Measurements from ENCODE around the gene GSG1L. TPM values are rescaled to one million over a fixed set of nuclear protein-coding genes. Genes with fewer than 3 reads are reported as not detected.

Gene GSG1L
- total and polyA plus RNA-seq, 12 donors: 0.11 TPM; not detected in 11

DNA sequence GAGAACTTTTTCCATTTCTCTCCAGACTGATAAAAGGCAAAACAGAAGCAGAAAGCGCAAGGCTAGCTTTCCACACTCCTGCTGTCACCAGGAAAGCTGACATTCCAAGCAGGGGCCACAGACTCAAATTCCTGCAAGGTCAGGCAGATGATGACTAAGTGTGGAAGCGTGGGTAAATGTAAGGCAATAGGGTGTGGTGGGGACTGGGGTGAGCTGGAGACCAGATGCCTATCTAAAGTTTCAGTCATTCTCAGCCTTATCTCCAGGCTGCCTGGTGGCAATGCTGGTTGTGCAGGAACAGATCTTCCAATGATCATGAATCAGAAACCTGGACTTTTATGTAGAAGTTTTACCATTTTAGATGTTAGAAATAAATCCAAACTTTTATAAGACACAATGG is 224.1 kb downstream of the GSG1L start:
- DNase-seq: no peak
- no peaks in the 10 kb centered on the region for H3K4me1 ChIP-seq (replicated peaks in 1 of 2)
- no peak for TF ChIP-seq POLR2A (IDR thresholded peaks at IDR 0.05)
- TF ChIP-seq, protein P1, sequence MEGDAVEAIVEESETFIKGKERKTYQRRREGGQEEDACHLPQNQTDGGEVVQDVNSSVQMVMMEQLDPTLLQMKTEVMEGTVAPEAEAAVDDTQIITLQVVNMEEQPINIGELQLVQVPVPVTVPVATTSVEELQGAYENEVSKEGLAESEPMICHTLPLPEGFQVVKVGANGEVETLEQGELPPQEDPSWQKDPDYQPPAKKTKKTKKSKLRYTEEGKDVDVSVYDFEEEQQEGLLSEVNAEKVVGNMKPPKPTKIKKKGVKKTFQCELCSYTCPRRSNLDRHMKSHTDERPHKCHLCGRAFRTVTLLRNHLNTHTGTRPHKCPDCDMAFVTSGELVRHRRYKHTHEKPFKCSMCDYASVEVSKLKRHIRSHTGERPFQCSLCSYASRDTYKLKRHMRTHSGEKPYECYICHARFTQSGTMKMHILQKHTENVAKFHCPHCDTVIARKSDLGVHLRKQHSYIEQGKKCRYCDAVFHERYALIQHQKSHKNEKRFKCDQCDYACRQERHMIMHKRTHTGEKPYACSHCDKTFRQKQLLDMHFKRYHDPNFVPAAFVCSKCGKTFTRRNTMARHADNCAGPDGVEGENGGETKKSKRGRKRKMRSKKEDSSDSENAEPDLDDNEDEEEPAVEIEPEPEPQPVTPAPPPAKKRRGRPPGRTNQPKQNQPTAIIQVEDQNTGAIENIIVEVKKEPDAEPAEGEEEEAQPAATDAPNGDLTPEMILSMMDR (IDR thresholded peaks at IDR 0.05): no peak
- no peaks in the 10 kb centered on the region for H3K27me3 ChIP-seq
- intact Hi-C loops (cut with DNase I): no loop called here
- H3K9me3 ChIP-seq (replicated peaks in 1 of 3): no peaks in the 10 kb centered on the region
- no peaks in the 10 kb centered on the region for H3K36me3 ChIP-seq (replicated peaks in 1 of 2)
- WGBS, 4 donors: 80 to 95% (median 86%) methylated on average over 2 of the region's 2 CpGs
- H3K4me3 ChIP-seq: no peak overlapping the region
- no peak overlapping the region for H3K27ac ChIP-seq

DNA sequence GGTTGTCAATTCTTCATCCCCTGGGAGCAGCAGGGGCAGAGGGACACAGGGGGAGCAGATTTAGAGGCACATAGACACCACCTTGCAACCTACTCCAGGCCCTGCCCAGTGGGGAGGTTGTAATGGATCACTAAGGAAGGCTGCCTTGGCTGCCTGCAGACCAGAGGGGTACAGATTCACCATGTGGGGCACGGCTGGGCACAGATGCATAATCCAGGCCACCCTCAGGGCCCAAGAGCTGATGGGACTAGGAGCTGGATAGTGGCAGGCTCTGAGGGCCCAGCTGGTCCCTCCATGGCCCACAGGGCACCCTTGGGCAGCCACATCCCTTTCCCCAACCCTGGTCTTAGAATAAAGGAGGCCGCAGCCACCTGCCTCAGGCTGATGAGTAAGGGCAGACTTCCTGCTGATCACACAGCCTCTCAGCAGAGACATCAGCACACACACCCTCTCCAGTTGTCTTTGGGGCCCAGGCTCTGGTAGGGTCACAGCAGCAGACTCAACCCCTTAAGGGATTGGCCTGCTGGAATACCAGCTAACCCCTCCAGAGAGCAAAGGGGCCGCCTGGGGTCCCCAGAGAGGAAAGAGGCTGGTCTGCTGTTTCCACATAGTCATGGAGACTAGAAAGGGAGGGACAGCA is 224.9 kb downstream of the GSG1L start:
- Histone ChIP-seq H3K36me3 (replicated peaks in 1 of 2) (no peaks in the 10 kb centered on the region), H3K4me3 (no peak overlapping the region), H3K27ac (no peak overlapping the region), H3K27me3 (no peaks in the 10 kb centered on the region), H3K9me3 (replicated peaks in 1 of 3) (no peaks in the 10 kb centered on the region), H3K4me1 (replicated peaks in 1 of 2) (no peaks in the 10 kb centered on the region)
- TF ChIP-seq, protein P1 (IDR thresholded peaks at IDR 0.05): no peak
- TF ChIP-seq POLR2A (IDR thresholded peaks at IDR 0.05): no peak
- intact Hi-C loops (cut with DNase I): no loop called here
- no peak for DNase-seq
- WGBS, 4 donors: 73 to 84% (median 78%) methylated on average over 1 to 3 of the region's 3 CpGs

DNA sequence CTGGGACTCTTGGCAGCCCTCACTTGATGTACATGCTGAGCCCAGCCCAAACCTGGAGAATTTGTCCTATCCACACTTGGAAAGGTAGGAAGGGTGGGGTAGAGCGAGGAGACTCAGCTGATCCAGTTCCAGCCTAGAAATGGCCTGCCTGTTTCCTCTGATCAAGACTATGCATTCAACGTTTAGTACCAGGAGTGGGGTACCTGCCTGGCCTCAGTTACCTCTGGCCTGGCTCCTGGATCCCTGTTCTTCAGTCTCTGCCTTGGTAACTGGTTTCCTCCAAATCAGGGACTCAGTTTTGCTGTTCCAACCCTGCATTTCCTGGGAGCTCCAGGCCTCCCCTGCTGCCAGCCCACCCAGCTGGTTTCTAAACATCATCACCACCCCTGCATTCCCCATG is 233.5 kb downstream of the GSG1L start:
- no peak overlapping the region for H3K27ac ChIP-seq
- 68 to 82% (median 78%) methylated on average over 2 of the region's 2 CpGs for WGBS, 4 donors
- DNase-seq: no peak
- no peak overlapping the region for H3K4me3 ChIP-seq
- TF ChIP-seq POLR2A (IDR thresholded peaks at IDR 0.05): no peak
- TF ChIP-seq, protein P1 (IDR thresholded peaks at IDR 0.05): no peak
- H3K4me1 ChIP-seq (replicated peaks in 1 of 2): no peaks in the 10 kb centered on the region
- no peaks in the 10 kb centered on the region for H3K9me3 ChIP-seq (replicated peaks in 1 of 3)
- no peaks in the 10 kb centered on the region for H3K27me3 ChIP-seq
- intact Hi-C loops (cut with DNase I): no loop called here
- H3K36me3 ChIP-seq (replicated peaks in 1 of 2): no peaks in the 10 kb centered on the region

DNA sequence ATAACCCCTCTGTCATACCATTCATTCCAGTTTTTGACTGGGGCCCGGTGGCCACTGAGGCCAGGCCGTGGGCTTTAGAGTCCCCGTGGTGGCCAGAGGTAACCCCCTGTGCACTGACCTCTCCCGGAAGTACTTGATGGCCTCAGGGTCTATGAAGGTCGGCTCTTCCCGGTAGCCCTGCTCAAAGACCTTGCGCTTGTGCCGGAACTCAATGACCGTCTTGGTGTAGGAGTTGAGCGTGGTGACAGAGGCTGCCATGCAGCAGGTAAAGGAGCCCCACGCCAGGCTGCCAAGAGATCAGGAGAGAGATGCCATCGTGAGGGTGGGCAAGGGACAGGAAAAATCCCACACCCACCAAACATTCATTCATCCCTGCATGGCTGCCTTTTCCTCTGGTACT is 234.8 kb downstream of the GSG1L start:
- TF ChIP-seq POLR2A (IDR thresholded peaks at IDR 0.05): no peak
- Histone ChIP-seq H3K27me3 (no peaks in the 10 kb centered on the region), H3K4me3 (no peak overlapping the region), H3K36me3 (replicated peaks in 1 of 2) (no peaks in the 10 kb centered on the region), H3K4me1 (replicated peaks in 1 of 2) (no peaks in the 10 kb centered on the region), H3K9me3 (replicated peaks in 1 of 3) (no peaks in the 10 kb centered on the region), H3K27ac (no peak overlapping the region)
- WGBS, 4 donors: 88 to 92% (median 88%) methylated on average over 12 of the region's 12 CpGs
- no peak for DNase-seq
- intact Hi-C loops (cut with DNase I): no loop called here

DNA sequence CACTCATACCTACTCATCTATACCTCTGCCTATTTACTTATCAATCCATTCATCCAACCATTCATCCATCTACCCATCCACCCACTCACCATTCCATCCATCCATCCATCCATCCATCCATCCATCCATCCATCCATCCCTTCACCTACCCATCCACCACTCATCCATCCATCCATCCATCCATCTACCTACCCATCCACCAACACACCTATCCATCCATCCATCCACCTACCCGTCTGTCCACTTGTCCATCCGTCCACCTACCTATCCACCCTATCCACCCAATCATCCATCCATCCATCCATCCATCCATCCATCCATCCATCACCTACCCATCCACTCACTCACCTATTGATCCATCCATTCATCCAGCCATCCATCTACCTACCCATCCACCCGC is 235.7 kb downstream of the GSG1L start:
- WGBS, 4 donors: 68 to 88% (median 82%) methylated on average over 3 of the region's 3 CpGs
- no peak for DNase-seq
- Histone ChIP-seq H3K36me3 (replicated peaks in 1 of 2) (no peaks in the 10 kb centered on the region), H3K9me3 (replicated peaks in 1 of 3) (no peaks in the 10 kb centered on the region), H3K27me3 (no peaks in the 10 kb centered on the region), H3K4me1 (replicated peaks in 1 of 2) (no peaks in the 10 kb centered on the region), H3K4me3 (no peak overlapping the region), H3K27ac (no peak overlapping the region)
- no peak for TF ChIP-seq POLR2A (IDR thresholded peaks at IDR 0.05)
- intact Hi-C loops (cut with DNase I): no loop called here

Measured in adrenal gland (tissue), 12 donors.